HFF-Myc (cell line): ENCODE results near the gene PLOD3.
"Not testable (repeated sequence)": the region's sequence is repeated elsewhere in the genome, so short reads cannot be mapped to it uniquely, and the experiment has no call there.

Experiments used
- DNase-seq: peaks from one replicate; pipeline ENCODE4 v3.0.0-alpha.2; 2011; ENCODE audit warnings: low read depth; ENCODE audit errors: extremely low read depth
- H3K4me3 ChIP-seq: replicated peaks from 2 replicates; pipeline ENCODE4 v1.5.1; 2011; ENCODE audit warnings: low read depth, mild to moderate bottlenecking, control low read depth, low read length
- TF ChIP-seq, protein P1 (sequence below): IDR thresholded peaks from 2 replicates; pipeline ENCODE4 v1.5.1; 2012; ENCODE audit warnings: mild to moderate bottlenecking, low read depth, low read length, control low read depth; ENCODE audit errors: missing control alignments

Gene PLOD3

GRCh38 chr7:101202603-101202918 lies 14.8 kb downstream of the PLOD3 start:
- no peak for DNase-seq
- no peak overlapping the region for H3K4me3 ChIP-seq

GRCh38 chr7:101201695-101202602 lies 15.4 kb downstream of the PLOD3 start:
- no peak for DNase-seq
- H3K4me3 ChIP-seq: no peak overlapping the region
- TF ChIP-seq, protein P1, sequence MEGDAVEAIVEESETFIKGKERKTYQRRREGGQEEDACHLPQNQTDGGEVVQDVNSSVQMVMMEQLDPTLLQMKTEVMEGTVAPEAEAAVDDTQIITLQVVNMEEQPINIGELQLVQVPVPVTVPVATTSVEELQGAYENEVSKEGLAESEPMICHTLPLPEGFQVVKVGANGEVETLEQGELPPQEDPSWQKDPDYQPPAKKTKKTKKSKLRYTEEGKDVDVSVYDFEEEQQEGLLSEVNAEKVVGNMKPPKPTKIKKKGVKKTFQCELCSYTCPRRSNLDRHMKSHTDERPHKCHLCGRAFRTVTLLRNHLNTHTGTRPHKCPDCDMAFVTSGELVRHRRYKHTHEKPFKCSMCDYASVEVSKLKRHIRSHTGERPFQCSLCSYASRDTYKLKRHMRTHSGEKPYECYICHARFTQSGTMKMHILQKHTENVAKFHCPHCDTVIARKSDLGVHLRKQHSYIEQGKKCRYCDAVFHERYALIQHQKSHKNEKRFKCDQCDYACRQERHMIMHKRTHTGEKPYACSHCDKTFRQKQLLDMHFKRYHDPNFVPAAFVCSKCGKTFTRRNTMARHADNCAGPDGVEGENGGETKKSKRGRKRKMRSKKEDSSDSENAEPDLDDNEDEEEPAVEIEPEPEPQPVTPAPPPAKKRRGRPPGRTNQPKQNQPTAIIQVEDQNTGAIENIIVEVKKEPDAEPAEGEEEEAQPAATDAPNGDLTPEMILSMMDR: no peak

More at GRCh38 chr7:101202603-101202918, 14.8 kb downstream of the PLOD3 start:
- TF ChIP-seq, protein P1: no peak

- no peak within 1 kb of the TSS for H3K4me3 ChIP-seq
- DNase-seq: no peak
- TF ChIP-seq, protein P1: no peak
These were observed 16.4 kb downstream of the PLOD3 start, which contains the start of gene MOGAT3 for GRCh38 chr7:101200862-101201599. Gene MOGAT3 (minus strand): TSS chr7:101201036. CDS start chr7:101200854, 182 bp downstream.

DNA sequence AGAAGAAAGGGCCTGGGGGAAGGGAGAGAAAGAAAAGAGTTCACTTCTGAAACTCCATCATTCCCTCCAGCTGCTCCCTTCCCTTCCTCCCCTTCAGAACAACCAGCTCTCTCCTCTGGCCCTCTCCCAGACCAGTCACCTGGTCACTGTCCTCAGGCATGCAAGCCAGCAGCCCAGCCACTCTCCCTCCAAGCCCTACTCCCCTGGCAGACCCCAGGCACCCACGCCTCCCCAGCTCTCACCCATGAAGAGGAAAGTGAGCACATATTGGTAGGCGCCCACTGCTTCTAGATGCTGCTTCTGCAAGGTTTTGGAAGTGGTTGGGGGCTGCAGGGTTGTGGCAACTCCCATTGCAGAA lies 16.9 kb downstream of the PLOD3 start:
- DNase-seq: no peak
- TF ChIP-seq, protein P1: no peak
- no peak overlapping the region for H3K4me3 ChIP-seq

- not testable (repeated sequence) for H3K4me3 ChIP-seq, DNase-seq
These were observed 17.9 kb downstream of the PLOD3 start for GRCh38 chr7:101199522-101199921.

- H3K4me3 ChIP-seq: no peak overlapping the region
- TF ChIP-seq, protein P1: no peak
- no peak for DNase-seq
These were observed 18.9 kb downstream of the PLOD3 start for GRCh38 chr7:101198476-101198875.

GRCh38 chr7:101197991-101198390 lies 19.4 kb downstream of the PLOD3 start:
- H3K4me3 ChIP-seq: no peak overlapping the region
- DNase-seq: no peak
- TF ChIP-seq, protein P1: no peak
